Common myeloid progenitor, CD34-positive (primary cell): ENCODE results near the gene PCOLCE2.

Source experiments
- CTCF ChIA-PET: fragments of 350-600 bp; sonication (Branson Sonifier 250); formaldehyde crosslinking; loops from one replicate; lab custom pipeline; 2021; ENCODE audit warnings: antibody characterized with exemption; lab: Charles Lee
- POLR2A ChIA-PET: fragments of 350-600 bp; sonication (Branson Sonifier 250); formaldehyde crosslinking; loops from one replicate; lab custom pipeline; 2021; ENCODE audit warnings: antibody characterized with exemption; lab: Charles Lee
- DNase-seq, 3 donors: peaks; one replicate each; pipeline versions ENCODE4 v3.0.0 to v3.0.0-alpha.2; 2013
- H3K27ac ChIP-seq, 2 experiments: 1 replicate in 1 of 2; 2 replicates in 1 of 2; pipeline ENCODE4 v1.7.0; 2013; ENCODE audit warnings: inconsistent platforms in 2 of 2, low read length in 2 of 2, mild to moderate bottlenecking in 2 of 2, low read depth in 1 of 2, moderate library complexity in 1 of 2; ENCODE audit not compliant: severe bottlenecking in 2 of 2, insufficient read depth in 1 of 2, poor library complexity in 1 of 2
- H3K27me3 ChIP-seq, 5 experiments: replicated peaks in 2 of 5; 1 replicate in 3 of 5; 2 replicates in 2 of 5; pipeline versions ENCODE4 v1.6.1 to v1.7.0; 2013; ENCODE audit warnings: low read length in 4 of 5, mild to moderate bottlenecking in 2 of 5, moderate library complexity in 2 of 5, inconsistent platforms in 1 of 5; ENCODE audit not compliant: insufficient read depth in 5 of 5, control insufficient read depth in 4 of 5
- H3K36me3 ChIP-seq, 4 experiments: 1 replicate in 2 of 4; 2 replicates in 2 of 4; pipeline versions ENCODE4 v1.6.1 to v1.7.0; 2013; ENCODE audit warnings: low read length in 3 of 4, control low read depth in 1 of 4, mild to moderate bottlenecking in 1 of 4; ENCODE audit not compliant: control insufficient read depth in 4 of 4, insufficient read depth in 4 of 4
- H3K4me1 ChIP-seq, 4 experiments: 1 replicate in 3 of 4; 2 replicates in 1 of 4; pipeline versions ENCODE4 v1.6.1 to v1.7.1; 2013; ENCODE audit warnings: low read length in 3 of 4, mild to moderate bottlenecking in 3 of 4, control low read depth in 1 of 4, inconsistent platforms in 1 of 4, moderate library complexity in 1 of 4; ENCODE audit not compliant: control insufficient read depth in 4 of 4, insufficient read depth in 4 of 4; ENCODE audit errors: control extremely low read depth in 1 of 4
- H3K4me3 ChIP-seq, 7 experiments: 1 replicate in 4 of 7; 2 replicates in 3 of 7; pipeline versions ENCODE4 v1.5.1 to v1.7.0; 2013; ENCODE audit warnings: mild to moderate bottlenecking in 7 of 7, low read length in 6 of 7, moderate library complexity in 6 of 7, inconsistent platforms in 2 of 7, low read depth in 2 of 7, control low read depth in 1 of 7; ENCODE audit not compliant: insufficient read depth in 4 of 7, control insufficient read depth in 1 of 7; ENCODE audit errors: extremely low read depth in 1 of 7
- H3K9me3 ChIP-seq, 5 experiments: 1 replicate in 4 of 5; 2 replicates in 1 of 5; pipeline versions ENCODE4 v1.6.1 to v1.7.1; 2013; ENCODE audit warnings: low read length in 4 of 5, mild to moderate bottlenecking in 2 of 5, inconsistent platforms in 1 of 5, low read depth in 1 of 5, moderate library complexity in 1 of 5; ENCODE audit not compliant: control insufficient read depth in 4 of 5, insufficient read depth in 2 of 5; ENCODE audit errors: control extremely low read depth in 1 of 5
- WGBS: methylation state at CpG from one replicate; pipeline ENCODE4 v1.1.5; 2013; ENCODE audit not compliant: insufficient coverage; 5-methylcytosine and 5-hydroxymethylcytosine counted together

PCOLCE2 gene

GRCh38 chr3:142846779-142847577 is 41.9 kb downstream of the PCOLCE2 start:
- Histone ChIP-seq H3K27ac (no peak overlapping the region), H3K36me3 (no peaks in the 10 kb centered on the region), H3K9me3 (no peaks in the 10 kb centered on the region), H3K4me1 (no peaks in the 10 kb centered on the region), H3K4me3 (no peak overlapping the region), H3K27me3 (no peaks in the 10 kb centered on the region)
- ChIA-PET CTCF (interaction anchor here (0.9 to 1.3 kb wide), 3 partner anchors 10 to 56 kb away, joined by 3 read pairs; no protein-coding TSS in a partner anchor), POLR2A (no interaction called here)
- no peak for DNase-seq
- WGBS, result no CpG with 5 or more reads among the region's 2 CpGs

GRCh38 chr3:142844339-142844977 is 44.4 kb downstream of the PCOLCE2 start:
- WGBS, result 57% methylated on average over 1 of the region's 4 CpGs
- peak; percentile 21 to 48 (median 42) for DNase-seq
- H3K27me3 ChIP-seq, result no peaks in the 10 kb centered on the region
- CTCF ChIA-PET, result no interaction called here
- no peak overlapping the region for H3K27ac ChIP-seq
- H3K4me1 ChIP-seq, result no peaks in the 10 kb centered on the region
- POLR2A ChIA-PET, result no interaction called here
- no peak overlapping the region for H3K4me3 ChIP-seq
- H3K9me3 ChIP-seq, result no peaks in the 10 kb centered on the region
- no peaks in the 10 kb centered on the region for H3K36me3 ChIP-seq

DNA sequence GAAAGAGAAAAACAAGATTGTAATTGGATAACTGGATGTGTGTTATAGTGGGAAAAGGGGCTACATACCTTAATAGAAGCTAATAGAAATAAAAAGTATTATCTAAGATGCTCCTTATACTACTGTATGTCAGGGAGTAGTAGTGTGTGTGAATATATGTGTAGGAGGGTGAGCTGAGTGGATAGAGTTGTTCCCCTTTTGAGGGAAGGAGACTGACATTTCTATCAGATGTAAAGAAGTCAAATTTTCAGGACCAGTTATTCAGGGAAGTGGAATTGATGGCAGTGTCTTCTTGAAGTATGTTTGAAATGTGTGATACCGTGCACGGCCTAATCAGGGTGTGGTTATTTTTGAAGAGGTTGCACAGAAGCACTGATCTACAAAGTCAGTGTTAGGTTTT is 49.1 kb downstream of the PCOLCE2 start:
- Histone ChIP-seq H3K4me3 (no peak overlapping the region), H3K36me3 (no peaks in the 10 kb centered on the region), H3K9me3 (no peaks in the 10 kb centered on the region), H3K27me3 (no peaks in the 10 kb centered on the region), H3K27ac (no peak overlapping the region), H3K4me1 (no peaks in the 10 kb centered on the region)
- CTCF ChIA-PET, result interaction anchor here (1.6 to 2.3 kb wide), 2 partner anchors 11 to 21 kb away, joined by 5 to 8 read pairs; no protein-coding TSS in a partner anchor
- no CpG with 5 or more reads among the region's 2 CpGs for WGBS
- POLR2A ChIA-PET, result no interaction called here
- no peak for DNase-seq

GRCh38 chr3:142837526-142837925 is 51.4 kb downstream of the PCOLCE2 start:
- Histone ChIP-seq H3K4me3 (no peak overlapping the region), H3K27me3 (no peaks in the 10 kb centered on the region), H3K27ac (no peak overlapping the region), H3K9me3 (no peaks in the 10 kb centered on the region), H3K4me1 (no peaks in the 10 kb centered on the region), H3K36me3 (no peaks in the 10 kb centered on the region)
- ChIA-PET CTCF (interaction anchor here (1.4 kb wide), 1 partner anchor 9 kb away, joined by 5 read pairs; no protein-coding TSS in a partner anchor), POLR2A (no interaction called here)
- DNase-seq, result no peak
- no CpG with 5 or more reads among the region's 1 CpG for WGBS

- WGBS, result 25% methylated on average over 4 of the region's 9 CpGs
- Histone ChIP-seq H3K4me3 (no peak overlapping the region), H3K27ac (no peak overlapping the region), H3K4me1 (no peaks in the 10 kb centered on the region), H3K9me3 (no peaks in the 10 kb centered on the region), H3K27me3 (peaks cover 0 to 4% (median 0%) of the 10 kb centered on the region in 5 experiments), H3K36me3 (no peaks in the 10 kb centered on the region)
- CTCF ChIA-PET, result interaction anchor here (0.6 to 4.9 kb wide), 29 partner anchors 8 to 241 kb away, joined by 3 to 46 read pairs (median 5); partner anchors contain the start of genes TRPC1 and U2SURP
- POLR2A ChIA-PET, result no interaction called here
- peak; percentile 63 to 83 (median 78) for DNase-seq
These were observed 60.1 kb downstream of the PCOLCE2 start for GRCh38 chr3:142828703-142829305.

- Histone ChIP-seq H3K27ac (no peak overlapping the region), H3K27me3 (peaks cover 0 to 3% (median 0%) of the 10 kb centered on the region in 5 experiments), H3K4me1 (no peaks in the 10 kb centered on the region), H3K9me3 (peaks cover 0 to 1% (median 0%) of the 10 kb centered on the region in 5 experiments), H3K4me3 (no peak overlapping the region), H3K36me3 (no peaks in the 10 kb centered on the region)
- ChIA-PET POLR2A (no interaction called here), CTCF (interaction anchor here (1.4 to 4.5 kb wide), 2 partner anchors 10 kb away, joined by 4 to 31 read pairs; no protein-coding TSS in a partner anchor)
- DNase-seq, result peak in 2 of 3 donors; percentile 9 to 24
These were observed 69.7 kb downstream of the PCOLCE2 start for GRCh38 chr3:142819179-142819578.
